SK-N-SH (cell line): ENCODE measurements around the gene OR52D1. TPM values are rescaled to one million over a fixed set of nuclear protein-coding genes. Genes with fewer than 3 reads are reported as not detected.

Experiments used
- CTCF ChIA-PET: fragments of 300-600, 350-600 bp; formaldehyde crosslinking; extraction: SDS; loops from one replicate; lab custom pipeline; 2021; lab: Yijun Ruan, JAX
- POLR2A ChIA-PET: fragments of 350-600 bp; sonication (Branson Sonifier 250); formaldehyde crosslinking; extraction: SDS; loops from one replicate; lab custom pipeline; 2020; ENCODE audit warnings: antibody characterized with exemption, inconsistent platforms; lab: Yijun Ruan, JAX
- DNase-seq: peaks from one replicate; pipeline ENCODE4 v3.0.0; 2012
- H2AFZ ChIP-seq: fragments of 200-600 bp; sonication (generic); 2 replicates; pipeline ENCODE4 v1.8.1; 2016; ENCODE audit warnings: antibody characterized with exemption, mild to moderate bottlenecking, low read depth
- H3F3A ChIP-seq: fragments of 200-600 bp; sonication (generic); replicated peaks from 2 replicates; pipeline ENCODE3; 2016; ENCODE audit warnings: antibody characterized with exemption, mild to moderate bottlenecking; ENCODE audit not compliant: insufficient read depth
- H3K27ac ChIP-seq, 2 experiments: fragments of 200-500 bp in 1 of 2; fragments of 200-600 bp in 1 of 2; sonication (Bioruptor generic) in 1 of 2; sonication (generic), shearing (Covaris generic) in 1 of 2; 2 replicates each; pipeline versions ENCODE4 v1.5.1 to v1.6.1; 2014 to 2016; ENCODE audit warnings: low read depth in 2 of 2, inconsistent platforms in 1 of 2, low read length in 1 of 2, mild to moderate bottlenecking in 1 of 2, mixed read lengths in 1 of 2
- H3K27me3 ChIP-seq: fragments of 200-600 bp; sonication (generic), shearing (Covaris generic); 2 replicates; pipeline ENCODE4 v1.6.1; 2016; ENCODE audit warnings: mixed run types; ENCODE audit not compliant: insufficient read depth
- H3K36me3 ChIP-seq, 2 experiments: fragments of 200-500 bp in 1 of 2; fragments of 200-600 bp in 1 of 2; sonication (Bioruptor generic) in 1 of 2; sonication (generic) in 1 of 2; replicated peaks in 1 of 2; 2 replicates each; pipeline versions ENCODE3 to v1.5.1; 2014 to 2016; ENCODE audit warnings: low read length in 1 of 2, mild to moderate bottlenecking in 1 of 2; ENCODE audit not compliant: insufficient read depth in 2 of 2, control insufficient read depth in 1 of 2
- H3K4me1 ChIP-seq, 2 experiments: fragments of 200-500 bp in 1 of 2; fragments of 200-600 bp in 1 of 2; sonication (Bioruptor generic) in 1 of 2; sonication (generic), shearing (Covaris generic) in 1 of 2; 2 replicates each; pipeline versions ENCODE4 v1.5.1 to v1.6.1; 2014 to 2016; ENCODE audit warnings: low read depth in 1 of 2, low read length in 1 of 2, mixed run types in 1 of 2; ENCODE audit not compliant: insufficient read depth in 2 of 2, control insufficient read depth in 1 of 2
- H3K4me2 ChIP-seq: fragments of 200-600 bp; sonication (generic), shearing (Covaris generic); 2 replicates; pipeline ENCODE4 v1.6.1; 2017; ENCODE audit warnings: mixed run types
- H3K4me3 ChIP-seq, 2 experiments: fragments of 200-500 bp in 1 of 2; fragments of 200-600 bp in 1 of 2; sonication (Bioruptor generic) in 1 of 2; sonication (generic), shearing (Covaris generic) in 1 of 2; 2 replicates each; pipeline versions ENCODE4 v1.5.1 to v1.8.1; 2014 to 2016; ENCODE audit warnings: low read depth in 2 of 2, inconsistent platforms in 1 of 2, low read length in 1 of 2, mild to moderate bottlenecking in 1 of 2, mixed read lengths in 1 of 2, moderate library complexity in 1 of 2
- H3K79me2 ChIP-seq: fragments of 200-600 bp; sonication (generic); 2 replicates; pipeline ENCODE4 v1.8.1; 2017; ENCODE audit warnings: mild to moderate bottlenecking; ENCODE audit not compliant: insufficient read depth
- H3K9ac ChIP-seq: fragments of 200-600 bp; sonication (generic); 2 replicates; pipeline ENCODE4 v1.6.1; 2017; ENCODE audit warnings: mixed run types
- H3K9me2 ChIP-seq: fragments of 200-600 bp; sonication (generic); 2 replicates; pipeline ENCODE4 v1.6.1; 2017; ENCODE audit warnings: mixed run types
- H3K9me3 ChIP-seq: fragments of 200-600 bp; sonication (generic); 2 replicates; pipeline ENCODE4 v1.6.1; 2017; ENCODE audit warnings: mixed run types, mild to moderate bottlenecking, moderate library complexity
- H4K20me1 ChIP-seq: fragments of 200-600 bp; sonication (generic); 2 replicates; pipeline ENCODE4 v1.6.1; 2017; ENCODE audit warnings: mild to moderate bottlenecking, mixed run types; ENCODE audit not compliant: insufficient read depth
- CHD2 ChIP-seq: fragments of 150-350 bp; IDR thresholded peaks from 2 replicates; pipeline ENCODE4 v1.6.1; 2018; ENCODE audit warnings: low read length; ENCODE audit not compliant: partially characterized antibody
- CTCF ChIP-seq: fragments of 200-600 bp; sonication (generic); IDR thresholded peaks from 2 replicates; pipeline ENCODE4 v1.6.1; 2017; ENCODE audit warnings: antibody characterized with exemption, mild to moderate bottlenecking, moderate library complexity
- ELF1 ChIP-seq: IDR thresholded peaks from 2 replicates; pipeline ENCODE4 v1.4.0; 2012
- FOSL2 ChIP-seq: IDR thresholded peaks from 2 replicates; pipeline ENCODE4 v1.4.0; 2012; ENCODE audit warnings: low read depth, mild to moderate bottlenecking, moderate library complexity, borderline replicate concordance
- GABPA ChIP-seq: IDR thresholded peaks from 2 replicates; pipeline ENCODE4 v1.4.0; 2012; ENCODE audit warnings: low read depth, mild to moderate bottlenecking
- GATA2 ChIP-seq: sonication (generic); formaldehyde crosslinking; IDR thresholded peaks from 2 replicates; pipeline ENCODE4 v1.5.0; 2020; ENCODE audit warnings: mild to moderate bottlenecking, missing genetic modification reagents
- MXI1 ChIP-seq: IDR thresholded peaks from 2 replicates; pipeline ENCODE4 v1.6.1; 2012; ENCODE audit warnings: mild to moderate bottlenecking, low read depth, low read length, improper control_type of control experiment
- NFIC ChIP-seq: IDR thresholded peaks from 2 replicates; pipeline ENCODE4 v1.4.0; 2012; ENCODE audit warnings: borderline replicate concordance
- PBX3 ChIP-seq: IDR thresholded peaks from 2 replicates; pipeline ENCODE4; 2012
- POLR2AphosphoS5 ChIP-seq: IDR thresholded peaks from 2 replicates; pipeline ENCODE4 v1.6.1; 2012; ENCODE audit warnings: low read depth, low read length
- RAD21 ChIP-seq: IDR thresholded peaks from 2 replicates; pipeline ENCODE4 v1.6.1; 2012; ENCODE audit warnings: mild to moderate bottlenecking, low read length
- RCOR1 ChIP-seq: fragments of 150-350 bp; IDR thresholded peaks from 2 replicates; pipeline ENCODE4 v1.6.1; 2017; ENCODE audit warnings: antibody characterized with exemption, low read length
- RFX5 ChIP-seq: IDR thresholded peaks from 2 replicates; pipeline ENCODE4 v1.6.1; 2012; ENCODE audit warnings: mild to moderate bottlenecking, improper control_type of control experiment, low read length
- RXRA ChIP-seq: IDR thresholded peaks from 2 replicates; pipeline ENCODE4 v1.4.0; 2012; ENCODE audit warnings: low read depth, mild to moderate bottlenecking, borderline replicate concordance
- SIN3A ChIP-seq: IDR thresholded peaks from 2 replicates; pipeline ENCODE4 v1.6.1; 2012; ENCODE audit warnings: low read depth, mild to moderate bottlenecking, low read length, moderate library complexity, borderline replicate concordance
- TAF1 ChIP-seq: IDR thresholded peaks from 2 replicates; pipeline ENCODE4 v1.6.1; 2012; ENCODE audit warnings: low read depth, mild to moderate bottlenecking, low read length, moderate library complexity, borderline replicate concordance
- TCF12 ChIP-seq: IDR thresholded peaks from 2 replicates; pipeline ENCODE4 v1.4.0; 2012
- TEAD4 ChIP-seq: IDR thresholded peaks from 2 replicates; pipeline ENCODE4 v1.4.0; 2012; ENCODE audit warnings: mild to moderate bottlenecking, borderline replicate concordance; ENCODE audit not compliant: insufficient read depth
- USF1 ChIP-seq: IDR thresholded peaks from 2 replicates; pipeline ENCODE4 v1.4.0; 2012; ENCODE audit warnings: low read depth, borderline replicate concordance
- USF2 ChIP-seq: fragments of 150-350 bp; IDR thresholded peaks from 2 replicates; pipeline ENCODE4 v1.6.1; 2017; ENCODE audit warnings: antibody characterized with exemption, low read length, low read depth, borderline replicate concordance
- ZBTB33 ChIP-seq: IDR thresholded peaks from 2 replicates; pipeline ENCODE4 v1.4.0; 2012; ENCODE audit warnings: low read depth, borderline replicate concordance
- WGBS: methylation state at CpG from one replicate; pipeline ENCODE4 v1.1.6; 2017; ENCODE audit warnings: low lambda C conversion rate; 5-methylcytosine and 5-hydroxymethylcytosine counted together
- polyA plus RNA-seq, 3 experiments: library from polyadenylated mRNA; depleted of rRNA; stranded (reverse); fragments of >200 nt; gene quantifications; 2 replicates each; pipeline ENCODE4 v1.2.3, GENCODE V29; 2012

Gene OR52D1
- polyA plus RNA-seq, 1 of the 3 experiments (the other 2 are of a cell fraction) = not detected

GRCh38 chr11:5521540-5521939 is 33.1 kb downstream of the OR52D1 start:
- Histone ChIP-seq H4K20me1 (no peaks in the 10 kb centered on the region), H3F3A (no peaks in the 10 kb centered on the region), H3K9me3 (no peaks in the 10 kb centered on the region), H3K4me2 (no peak overlapping the region), H2AFZ (no peak overlapping the region), H3K79me2 (no peaks in the 10 kb centered on the region), H3K9me2 (no peaks in the 10 kb centered on the region), H3K27ac (no peak overlapping the region), H3K4me1 (no peaks in the 10 kb centered on the region), H3K27me3 (no peaks in the 10 kb centered on the region), H3K9ac (no peak overlapping the region), H3K36me3 (no peaks in the 10 kb centered on the region), H3K4me3 (no peak overlapping the region)
- 9% methylated on average over 4 of the region's 4 CpGs for WGBS
- DNase-seq = no peak
- POLR2A ChIA-PET = no interaction called here
- TF ChIP-seq RAD21 (no peak), USF1 (no peak), USF2 (no peak), ELF1 (no peak), TEAD4 (no peak), CTCF (no peak), CHD2 (no peak), NFIC (no peak), TAF1 (no peak), TCF12 (no peak), RXRA (no peak), MXI1 (no peak), RFX5 (no peak), SIN3A (no peak), FOSL2 (no peak)
- CTCF ChIA-PET = no interaction called here

- no peak overlapping the region for H3K4me2 ChIP-seq
- POLR2A ChIA-PET = no interaction called here
- no peaks in the 10 kb centered on the region for H3K36me3 ChIP-seq
- TF ChIP-seq USF1 (no peak), GATA2 (CRISPR knock-in tag) (no peak), RCOR1 (no peak), SIN3A (no peak), GABPA (no peak), ZBTB33 (no peak), PBX3 (no peak), MXI1 (no peak), ELF1 (no peak), POLR2AphosphoS5 (no peak)
These were observed 33.8 kb downstream of the OR52D1 start for GRCh38 chr11:5522308-5522707.

More at GRCh38 chr11:5522308-5522707, 33.8 kb downstream of the OR52D1 start:
- no peaks in the 10 kb centered on the region for H3K9me3 ChIP-seq
- no peaks in the 10 kb centered on the region for H3K27me3 ChIP-seq
- no peak overlapping the region for H3K9ac ChIP-seq
- H3K4me1 ChIP-seq = no peaks in the 10 kb centered on the region
- no peaks in the 10 kb centered on the region for H3K9me2 ChIP-seq
- no peaks in the 10 kb centered on the region for H4K20me1 ChIP-seq
- H3F3A ChIP-seq = no peaks in the 10 kb centered on the region
- CTCF ChIA-PET = no interaction called here
- no peak overlapping the region for H3K4me3 ChIP-seq
- H2AFZ ChIP-seq = no peak overlapping the region
- WGBS = 59% methylated on average over 2 of the region's 2 CpGs
- H3K79me2 ChIP-seq = no peaks in the 10 kb centered on the region
- H3K27ac ChIP-seq = no peak overlapping the region
- no peak for DNase-seq
